ENCODE data around the gene LEO1.

- TF ChIP-seq CTCF (IDR thresholded peaks at IDR 0.05): no peak
- TF ChIP-seq EZH2 (IDR thresholded peaks at IDR 0.05; ENCODE audit: borderline replicate concordance, insufficient read depth, low read depth, low read length, poor library complexity, severe bottlenecking): no peak
These were observed 40.1 kb upstream of the LEO1 start for GRCh38 chr15:52011711-52012144.
